HepG2 (cell line): ENCODE data around the gene GSDMA. TPM values are rescaled to one million over a fixed set of nuclear protein-coding genes. Genes with fewer than 3 reads are reported as not detected.

Experiments used
- AGO1 ChIP-seq: fragments of 200-400 bp; formaldehyde crosslinking; IDR thresholded peaks from 2 replicates; pipeline ENCODE4 v1.6.1; 2017; ENCODE audit warnings: mild to moderate bottlenecking, low read depth, low read length, moderate library complexity; ENCODE audit not compliant: poor library complexity, severe bottlenecking
- ARID2 ChIP-seq: sonication (generic); formaldehyde crosslinking; IDR thresholded peaks from 2 replicates; pipeline ENCODE4 v1.8.1; 2022; ENCODE audit warnings: mild to moderate bottlenecking, missing genetic modification reagents, borderline replicate concordance
- KDM5B ChIP-seq: sonication (generic); formaldehyde crosslinking; IDR thresholded peaks from 2 replicates; pipeline ENCODE4 v1.4.0; 2020; ENCODE audit warnings: missing genetic modification reagents, mild to moderate bottlenecking, borderline replicate concordance
- MEF2D ChIP-seq: sonication (generic); formaldehyde crosslinking; IDR thresholded peaks from 2 replicates; pipeline ENCODE4 v1.5.1; 2020; ENCODE audit warnings: mild to moderate bottlenecking, missing genetic modification reagents
- MXI1 ChIP-seq: IDR thresholded peaks from 3 replicates; pipeline ENCODE4 v1.6.1; 2012; ENCODE audit warnings: low read depth, low read length, inconsistent platforms, borderline replicate concordance
- NFRKB ChIP-seq: fragments of 450-650 bp; IDR thresholded peaks from 2 replicates; pipeline ENCODE4 v1.6.1; 2017
- PCBP1 ChIP-seq: fragments of 200-400 bp; formaldehyde crosslinking; IDR thresholded peaks from 2 replicates; pipeline ENCODE4 v1.6.1; 2017; ENCODE audit warnings: mild to moderate bottlenecking, low read depth, low read length, borderline replicate concordance
- RXRB ChIP-seq: IDR thresholded peaks from 2 replicates; pipeline ENCODE4 v1.6.1; 2016; ENCODE audit warnings: borderline replicate concordance, missing genetic modification reagents, missing compliant biosample characterization
- SPEN ChIP-seq: sonication (generic); formaldehyde crosslinking; IDR thresholded peaks from 2 replicates; pipeline ENCODE4 v1.5.1; 2020; ENCODE audit warnings: low read depth, mild to moderate bottlenecking, missing genetic modification reagents
- TARDBP ChIP-seq: sonication (generic); formaldehyde crosslinking; IDR thresholded peaks from 2 replicates; pipeline ENCODE4 v1.8.0; 2022; ENCODE audit warnings: mild to moderate bottlenecking, missing genetic modification reagents
- TBX2 ChIP-seq: sonication (generic); formaldehyde crosslinking; IDR thresholded peaks from 2 replicates; pipeline ENCODE4 v1.5.0; 2020; ENCODE audit warnings: missing genetic modification reagents, mild to moderate bottlenecking, borderline replicate concordance
- TOPORS ChIP-seq: sonication (generic); formaldehyde crosslinking; IDR thresholded peaks from 2 replicates; pipeline ENCODE4 v1.8.0; 2023; ENCODE audit warnings: mild to moderate bottlenecking, missing genetic modification reagents
- ZBTB8A ChIP-seq: sonication (generic); formaldehyde crosslinking; IDR thresholded peaks from 2 replicates; pipeline ENCODE4 v1.4.0; 2020; ENCODE audit warnings: mild to moderate bottlenecking, low read depth, missing genetic modification reagents, borderline replicate concordance
- ZC3H13 ChIP-seq: sonication (generic); formaldehyde crosslinking; IDR thresholded peaks from 2 replicates; pipeline ENCODE4 v1.8.1; 2023; ENCODE audit warnings: mild to moderate bottlenecking, missing genetic modification reagents, moderate library complexity
- ZNF562 ChIP-seq: sonication (generic); formaldehyde crosslinking; IDR thresholded peaks from 2 replicates; pipeline ENCODE4 v1.8.0; 2022; ENCODE audit warnings: missing genetic modification reagents, borderline replicate concordance
- polyA plus RNA-seq, 8 experiments: library from polyadenylated mRNA; depleted of rRNA in 3 of 8; stranded (reverse) in 7 of 8; unstranded in 1 of 8; fragments of >200 nt; fragmentation: Illumina TruSeq in 4 of 8; extraction: Trizol in 4 of 8; gene quantifications; 2 replicates each; pipeline versions ENCODE4 v1.2.1 to v1.2.3, GENCODE V29; 2011 to 2016; ENCODE audit warnings: low read depth in 4 of 8, missing spikeins in 1 of 8, mixed read lengths in 1 of 8; ENCODE audit not compliant: insufficient read depth in 1 of 8
- total RNA-seq, 5 experiments: library from RNA; depleted of rRNA; stranded (reverse); fragments of >200 nt; fragmentation: Illumina TruSeq; extraction: Trizol; gene quantifications; 2 replicates each; pipeline ENCODE4 v1.2.3, GENCODE V29; 2016; ENCODE audit warnings: low read depth in 1 of 5
- TF ChIP-seq, protein P1 (sequence below): IDR thresholded peaks from 2 replicates; pipeline ENCODE4 v1.6.1; 2016; ENCODE audit warnings: low read depth, borderline replicate concordance
- TF ChIP-seq, protein P2 (sequence below): sonication (generic); formaldehyde crosslinking; IDR thresholded peaks from 2 replicates; pipeline ENCODE4 v1.8.0; 2022; ENCODE audit warnings: missing genetic modification reagents, mild to moderate bottlenecking, moderate library complexity, borderline replicate concordance
- TF ChIP-seq, protein P3 (sequence below): sonication (generic); formaldehyde crosslinking; IDR thresholded peaks from 2 replicates; pipeline ENCODE4 v1.8.1; 2023; ENCODE audit warnings: mild to moderate bottlenecking, moderate library complexity, missing genetic modification reagents
- TF ChIP-seq, protein P4 (sequence below): sonication (generic); formaldehyde crosslinking; IDR thresholded peaks from 2 replicates; pipeline ENCODE4 v1.4.0; 2020; ENCODE audit warnings: missing genetic modification reagents, borderline replicate concordance
- TF ChIP-seq, protein P5 (sequence below): IDR thresholded peaks from 2 replicates; pipeline ENCODE4 v1.6.1; 2016
- TF ChIP-seq, protein P6 (sequence below): sonication (generic); formaldehyde crosslinking; IDR thresholded peaks from 2 replicates; pipeline ENCODE4 v1.9.0; 2021; ENCODE audit warnings: missing genetic modification reagents, mild to moderate bottlenecking, borderline replicate concordance

The GSDMA gene
- total and polyA plus RNA-seq, 2 of the 13 experiments (the other 11 are each of a cell fraction or from before 2014, with no cell fraction given) = not detected

DNA sequence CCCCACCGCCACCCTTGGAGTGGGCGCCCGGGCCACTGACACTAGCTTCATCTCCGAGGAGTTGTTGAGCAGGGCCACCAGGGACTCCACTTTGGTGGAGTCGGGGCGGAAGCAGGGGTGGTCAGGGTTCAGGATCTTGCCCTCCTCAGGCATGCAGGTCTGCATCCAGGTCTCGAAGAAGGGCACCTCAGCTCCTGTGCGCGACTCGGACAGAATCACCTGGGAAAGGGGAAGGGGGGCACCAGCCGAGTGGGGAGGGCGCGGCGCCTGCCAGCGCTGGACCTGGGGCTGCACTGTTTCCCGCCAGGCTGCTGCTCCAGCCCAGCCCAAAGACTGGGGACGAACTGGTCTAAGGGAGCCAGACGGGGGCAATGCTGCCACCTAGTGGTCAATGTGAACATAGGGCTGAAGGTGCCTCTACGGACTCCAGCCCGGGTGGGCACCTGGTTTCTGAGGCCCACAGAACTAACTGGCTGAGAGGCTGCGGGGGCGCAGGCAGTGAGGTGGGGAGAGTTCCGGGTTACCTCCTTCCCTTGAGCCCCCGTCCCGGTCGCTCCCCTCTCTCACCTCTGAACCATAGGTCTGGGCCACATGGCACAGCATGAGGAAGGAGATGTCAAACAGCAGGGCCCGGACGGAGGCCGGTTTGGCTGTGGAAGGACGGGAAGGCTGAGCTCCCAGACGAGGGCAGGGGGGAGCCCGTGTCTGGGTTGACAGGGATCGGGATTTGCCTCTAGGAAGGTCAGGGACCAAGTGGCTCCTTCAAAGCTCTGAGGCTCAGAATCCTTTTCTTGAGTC is 64.2 kb downstream of the GSDMA start (continued):
- TF ChIP-seq PCBP1 (no peak), TBX2 (CRISPR knock-in tag) (no peak), ZC3H13 (CRISPR knock-in tag) (no peak), SPEN (CRISPR knock-in tag) (peak; percentile 5; the same call in 1 of the 2 replicates), TOPORS (no peak), MXI1 (no peak), NFRKB (no peak), TARDBP (CRISPR knock-in tag) (peak; percentile 47; the same call in 1 of the 2 replicates), ARID2 (CRISPR knock-in tag) (no peak), RXRB (CRISPR knock-in tag) (peak; percentile 32; the same call in 1 of the 2 replicates), MEF2D (CRISPR knock-in tag) (no peak), ZNF562 (CRISPR knock-in tag) (no peak), ZBTB8A (CRISPR knock-in tag) (no peak), KDM5B (CRISPR knock-in tag) (peak; percentile 76; the same call in 1 of the 2 replicates), AGO1 (peak; percentile 49)
- TF ChIP-seq, protein P1, sequence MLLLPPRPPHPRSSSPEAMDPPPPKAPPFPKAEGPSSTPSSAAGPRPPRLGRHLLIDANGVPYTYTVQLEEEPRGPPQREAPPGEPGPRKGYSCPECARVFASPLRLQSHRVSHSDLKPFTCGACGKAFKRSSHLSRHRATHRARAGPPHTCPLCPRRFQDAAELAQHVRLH (CRISPR knock-in tag) = peak; percentile 57; the same call in 1 of the 2 replicates
- TF ChIP-seq, protein P2, sequence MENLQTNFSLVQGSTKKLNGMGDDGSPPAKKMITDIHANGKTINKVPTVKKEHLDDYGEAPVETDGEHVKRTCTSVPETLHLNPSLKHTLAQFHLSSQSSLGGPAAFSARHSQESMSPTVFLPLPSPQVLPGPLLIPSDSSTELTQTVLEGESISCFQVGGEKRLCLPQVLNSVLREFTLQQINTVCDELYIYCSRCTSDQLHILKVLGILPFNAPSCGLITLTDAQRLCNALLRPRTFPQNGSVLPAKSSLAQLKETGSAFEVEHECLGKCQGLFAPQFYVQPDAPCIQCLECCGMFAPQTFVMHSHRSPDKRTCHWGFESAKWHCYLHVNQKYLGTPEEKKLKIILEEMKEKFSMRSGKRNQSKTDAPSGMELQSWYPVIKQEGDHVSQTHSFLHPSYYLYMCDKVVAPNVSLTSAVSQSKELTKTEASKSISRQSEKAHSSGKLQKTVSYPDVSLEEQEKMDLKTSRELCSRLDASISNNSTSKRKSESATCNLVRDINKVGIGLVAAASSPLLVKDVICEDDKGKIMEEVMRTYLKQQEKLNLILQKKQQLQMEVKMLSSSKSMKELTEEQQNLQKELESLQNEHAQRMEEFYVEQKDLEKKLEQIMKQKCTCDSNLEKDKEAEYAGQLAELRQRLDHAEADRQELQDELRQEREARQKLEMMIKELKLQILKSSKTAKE (CRISPR knock-in tag) = no peak
- TF ChIP-seq, protein P3, sequence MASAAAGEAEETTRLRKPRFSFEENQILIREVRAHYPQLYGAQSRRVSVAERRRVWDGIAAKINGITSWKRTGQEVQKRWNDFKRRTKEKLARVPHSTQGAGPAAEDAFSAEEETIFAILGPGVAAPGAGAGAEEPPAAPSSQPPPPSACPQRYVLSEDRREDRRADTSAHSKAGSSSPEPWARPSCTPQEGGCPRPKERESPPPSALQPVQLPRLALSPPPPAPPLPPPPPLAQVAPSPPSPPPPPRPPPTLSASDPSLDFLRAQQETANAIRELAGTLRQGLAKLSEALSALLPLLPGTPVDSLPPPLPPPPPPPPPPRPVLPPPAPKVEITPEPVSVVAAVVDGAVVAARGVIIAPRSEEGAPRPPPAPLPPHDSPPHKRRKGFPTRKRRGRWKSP (CRISPR knock-in tag) = no peak
- TF ChIP-seq, protein P4, sequence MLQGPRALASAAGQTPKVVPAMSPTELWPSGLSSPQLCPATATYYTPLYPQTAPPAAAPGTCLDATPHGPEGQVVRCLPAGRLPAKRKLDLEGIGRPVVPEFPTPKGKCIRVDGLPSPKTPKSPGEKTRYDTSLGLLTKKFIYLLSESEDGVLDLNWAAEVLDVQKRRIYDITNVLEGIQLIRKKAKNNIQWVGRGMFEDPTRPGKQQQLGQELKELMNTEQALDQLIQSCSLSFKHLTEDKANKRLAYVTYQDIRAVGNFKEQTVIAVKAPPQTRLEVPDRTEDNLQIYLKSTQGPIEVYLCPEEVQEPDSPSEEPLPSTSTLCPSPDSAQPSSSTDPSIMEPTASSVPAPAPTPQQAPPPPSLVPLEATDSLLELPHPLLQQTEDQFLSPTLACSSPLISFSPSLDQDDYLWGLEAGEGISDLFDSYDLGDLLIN (CRISPR knock-in tag) = no peak
- TF ChIP-seq, protein P5, sequence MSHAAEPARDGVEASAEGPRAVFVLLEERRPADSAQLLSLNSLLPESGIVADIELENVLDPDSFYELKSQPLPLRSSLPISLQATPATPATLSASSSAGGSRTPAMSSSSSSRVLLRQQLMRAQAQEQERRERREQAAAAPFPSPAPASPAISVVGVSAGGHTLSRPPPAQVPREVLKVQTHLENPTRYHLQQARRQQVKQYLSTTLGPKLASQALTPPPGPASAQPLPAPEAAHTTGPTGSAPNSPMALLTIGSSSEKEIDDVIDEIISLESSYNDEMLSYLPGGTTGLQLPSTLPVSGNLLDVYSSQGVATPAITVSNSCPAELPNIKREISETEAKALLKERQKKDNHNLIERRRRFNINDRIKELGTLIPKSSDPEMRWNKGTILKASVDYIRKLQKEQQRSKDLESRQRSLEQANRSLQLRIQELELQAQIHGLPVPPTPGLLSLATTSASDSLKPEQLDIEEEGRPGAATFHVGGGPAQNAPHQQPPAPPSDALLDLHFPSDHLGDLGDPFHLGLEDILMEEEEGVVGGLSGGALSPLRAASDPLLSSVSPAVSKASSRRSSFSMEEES (CRISPR knock-in tag) = no peak
- TF ChIP-seq, protein P6, sequence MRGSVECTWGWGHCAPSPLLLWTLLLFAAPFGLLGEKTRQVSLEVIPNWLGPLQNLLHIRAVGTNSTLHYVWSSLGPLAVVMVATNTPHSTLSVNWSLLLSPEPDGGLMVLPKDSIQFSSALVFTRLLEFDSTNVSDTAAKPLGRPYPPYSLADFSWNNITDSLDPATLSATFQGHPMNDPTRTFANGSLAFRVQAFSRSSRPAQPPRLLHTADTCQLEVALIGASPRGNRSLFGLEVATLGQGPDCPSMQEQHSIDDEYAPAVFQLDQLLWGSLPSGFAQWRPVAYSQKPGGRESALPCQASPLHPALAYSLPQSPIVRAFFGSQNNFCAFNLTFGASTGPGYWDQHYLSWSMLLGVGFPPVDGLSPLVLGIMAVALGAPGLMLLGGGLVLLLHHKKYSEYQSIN (CRISPR knock-in tag) = no peak
